HG02938 (cell line): ENCODE measurements around the gene VPS37B.
A peak's percentile ranks its signal among the peaks of the same experiment; 100 is the strongest.
"Not testable (repeated sequence)": the region's sequence is repeated elsewhere in the genome, so short reads cannot be mapped to it uniquely, and the experiment has no call there.

ENCODE experiments used
- ATAC-seq: cut with Tn5 transposase; IDR thresholded peaks from one replicate; pipeline ENCODE4 v1.9.1; 2021; ENCODE audit warnings: mild to moderate bottlenecking, moderate library complexity; ENCODE audit not compliant: unreplicated experiment

VPS37B gene, protein sequence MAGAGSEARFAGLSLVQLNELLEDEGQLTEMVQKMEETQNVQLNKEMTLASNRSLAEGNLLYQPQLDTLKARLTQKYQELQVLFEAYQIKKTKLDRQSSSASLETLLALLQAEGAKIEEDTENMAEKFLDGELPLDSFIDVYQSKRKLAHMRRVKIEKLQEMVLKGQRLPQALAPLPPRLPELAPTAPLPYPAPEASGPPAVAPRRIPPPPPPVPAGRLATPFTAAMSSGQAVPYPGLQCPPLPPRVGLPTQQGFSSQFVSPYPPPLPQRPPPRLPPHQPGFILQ

DNA sequence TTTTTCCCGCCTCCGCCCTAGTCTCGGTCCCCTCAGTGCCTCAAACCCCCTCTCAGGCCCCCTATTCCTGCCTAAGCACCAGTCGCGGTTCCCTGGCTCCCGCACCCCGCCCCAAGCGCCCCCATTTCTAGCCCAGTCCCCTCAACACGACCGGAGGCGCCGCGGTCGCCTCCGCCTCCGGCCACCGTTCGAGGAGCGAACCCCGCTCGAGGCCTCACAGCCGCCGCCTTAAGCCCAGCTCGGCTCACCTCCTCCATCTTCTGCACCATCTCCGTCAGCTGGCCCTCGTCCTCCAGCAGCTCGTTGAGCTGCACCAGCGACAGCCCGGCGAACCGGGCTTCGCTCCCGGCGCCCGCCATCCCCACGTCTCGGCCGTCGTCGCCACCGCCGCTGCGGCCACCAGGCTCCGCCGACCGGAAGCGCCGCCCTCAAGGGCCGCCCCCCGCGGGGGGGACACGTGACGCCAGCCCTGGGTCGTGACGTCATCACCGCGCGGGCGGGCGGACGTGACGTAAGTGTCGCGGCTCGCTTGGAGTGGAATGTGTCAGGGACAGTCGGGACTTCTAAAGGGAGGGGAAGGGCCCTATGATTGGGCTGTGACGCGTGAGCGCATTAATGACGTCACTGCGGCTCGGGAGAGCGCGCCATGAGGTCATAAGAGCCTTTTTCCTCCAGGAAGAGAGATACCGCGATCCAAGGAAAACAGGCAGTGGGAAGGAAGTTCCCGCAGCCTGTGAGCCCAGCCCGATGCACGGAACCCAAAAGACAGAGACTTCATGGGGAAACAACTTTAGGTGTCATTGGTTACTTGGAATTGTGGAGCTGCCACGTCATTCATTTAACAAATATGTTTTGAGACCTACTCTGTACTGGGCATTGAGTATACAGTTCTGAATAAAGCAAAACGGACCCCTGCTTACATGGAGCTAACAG lies at the start of gene VPS37B:
VPS37B (minus strand) TSS at position 421 of the 933 bp plus-strand sequence; CDS start at position 359, 62 bp downstream.
- ATAC-seq: peak; percentile 47

DNA sequence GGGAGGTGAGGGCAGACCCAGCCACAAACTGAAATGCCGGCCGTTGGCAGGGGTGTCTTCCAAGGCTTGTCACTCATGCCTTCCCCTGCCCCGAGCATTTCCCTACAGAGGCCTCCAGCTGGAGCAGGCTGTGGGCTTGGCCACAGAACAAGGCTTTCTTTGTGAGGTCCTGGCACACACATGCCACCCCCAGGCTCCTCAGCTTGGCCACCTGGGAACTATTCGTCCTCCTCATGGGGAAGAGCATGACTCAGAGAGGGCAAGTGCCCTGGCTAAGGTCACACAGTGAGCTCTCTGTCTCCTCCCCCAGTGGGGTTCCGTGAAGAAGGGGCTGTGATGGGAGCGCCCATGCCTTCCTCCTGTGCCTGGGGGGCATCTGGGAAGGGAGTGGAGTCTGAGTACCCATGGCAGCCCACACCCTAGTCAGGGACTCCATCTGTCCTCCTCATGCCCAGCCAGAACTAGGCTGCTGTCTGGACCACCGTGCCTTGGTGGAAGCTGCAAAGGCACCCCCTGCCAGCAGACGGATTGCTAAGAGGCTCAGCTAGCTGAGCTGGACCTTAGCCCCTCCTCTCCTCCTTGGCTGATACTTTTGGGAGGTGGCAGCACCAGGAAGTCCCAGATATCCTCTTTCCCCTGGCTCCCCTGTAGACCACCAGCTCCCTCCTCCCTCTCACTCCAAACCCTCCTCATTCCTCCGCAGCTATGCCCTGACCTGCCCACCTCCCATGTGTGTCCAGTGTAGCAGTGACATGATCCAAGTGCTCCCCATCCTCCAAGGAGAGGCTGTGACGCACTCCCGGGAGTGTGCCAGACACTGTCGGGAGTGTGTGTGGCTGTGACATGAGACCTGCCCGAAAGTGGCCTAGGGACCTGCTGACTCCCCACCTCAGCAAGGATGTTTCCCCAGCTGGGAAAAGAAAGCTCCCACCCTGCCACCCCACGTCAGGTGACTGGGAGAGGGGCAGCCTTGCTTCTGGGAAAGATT lies 49.0 kb upstream of the VPS37B start:
- ATAC-seq: no peak

GRCh38 chr12:122943196-122943595 lies 47.3 kb upstream of the VPS37B start:
- ATAC-seq: no peak

DNA sequence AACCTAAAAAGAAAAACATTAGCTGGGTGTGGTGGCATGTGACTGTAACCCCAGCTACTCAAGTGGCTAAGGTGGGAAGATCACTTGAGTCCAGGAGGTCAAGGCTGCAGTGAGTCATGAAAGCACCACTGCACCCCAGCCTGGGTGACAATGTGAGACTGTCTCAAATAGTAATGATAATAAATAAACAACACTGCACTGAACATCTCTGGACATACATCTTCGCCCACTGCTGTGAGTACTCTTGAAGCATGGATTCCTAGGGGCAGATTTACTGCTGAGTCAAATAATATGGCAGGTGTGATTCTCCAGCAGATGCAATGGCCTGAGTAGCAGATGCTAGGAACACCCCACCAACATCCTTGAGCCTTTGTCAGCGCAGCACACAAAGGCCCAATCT lies 46.7 kb upstream of the VPS37B start:
- no peak for ATAC-seq

- ATAC-seq: not testable (repeated sequence)
Observed at GRCh38 chr12:122941351-122941750, 45.4 kb upstream of the VPS37B start.

- ATAC-seq: no peak
Observed at GRCh38 chr12:122939125-122939524, 43.2 kb upstream of the VPS37B start.

- no peak for ATAC-seq
Observed at GRCh38 chr12:122937622-122938091, 41.7 kb upstream of the VPS37B start.

DNA sequence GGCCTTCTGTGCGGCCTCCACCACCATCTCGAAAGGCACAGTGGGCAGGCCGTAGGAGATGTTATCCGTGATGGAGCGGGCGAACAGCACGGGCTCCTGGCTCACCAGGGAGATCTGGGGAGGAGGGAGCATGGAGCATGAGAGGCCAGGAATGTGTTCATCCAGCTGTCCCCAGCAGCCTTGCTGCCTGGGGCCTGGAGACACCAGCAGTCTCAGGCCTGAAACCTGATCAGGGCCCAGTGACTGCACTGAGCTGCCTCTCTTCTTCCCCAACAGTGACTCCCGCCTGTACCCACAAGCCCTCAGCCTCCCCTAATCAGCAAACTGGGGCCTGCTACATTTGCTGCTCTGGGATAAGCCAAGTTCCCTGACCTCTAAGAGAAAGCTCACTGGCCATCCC lies 39.4 kb upstream of the VPS37B start:
- ATAC-seq: no peak

DNA sequence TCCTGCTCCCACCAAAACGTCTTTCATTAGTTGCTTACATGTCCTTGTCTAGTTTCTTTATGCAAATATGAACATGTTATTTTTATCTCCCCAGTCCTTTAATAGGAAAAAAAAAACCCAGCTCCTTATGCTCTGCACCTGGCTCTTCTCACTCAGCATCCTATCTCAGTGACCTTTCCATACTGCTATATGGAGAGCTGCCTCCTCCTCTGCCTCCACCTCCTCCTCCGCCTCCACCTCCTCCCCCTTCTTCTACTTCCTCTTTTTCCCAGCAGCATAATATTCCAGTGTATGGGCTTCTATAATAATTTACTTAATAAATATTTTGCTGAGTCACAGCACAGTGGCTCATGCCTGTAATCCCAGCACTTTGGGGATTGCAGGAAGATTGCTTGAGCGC lies 38.8 kb upstream of the VPS37B start:
- ATAC-seq: no peak

DNA sequence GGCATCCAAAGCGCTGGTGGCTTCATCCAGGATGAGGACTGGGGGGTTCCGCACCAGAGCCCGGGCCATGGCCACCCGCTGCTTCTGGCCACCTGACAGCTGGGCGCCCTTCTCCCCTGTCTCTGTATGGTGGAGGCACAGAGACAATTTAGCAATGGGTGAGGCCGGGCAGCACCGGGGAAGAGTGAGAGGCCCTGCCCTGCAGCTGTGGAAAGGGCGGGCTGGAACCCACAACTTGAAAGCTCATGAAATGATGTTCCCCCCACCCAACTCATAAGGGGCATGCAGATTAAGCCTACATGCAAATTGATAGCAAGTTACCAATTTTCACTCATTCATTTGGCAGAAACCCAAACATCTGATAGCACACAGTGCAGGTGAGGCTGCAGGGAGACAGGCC lies 36.3 kb upstream of the VPS37B start:
- no peak for ATAC-seq

GRCh38 chr12:122929812-122930211 lies 33.9 kb upstream of the VPS37B start:
- no peak for ATAC-seq

GRCh38 chr12:122929148-122929538 lies 33.2 kb upstream of the VPS37B start:
- ATAC-seq: no peak

- ATAC-seq: no peak
Observed at GRCh38 chr12:122928404-122929147, 32.7 kb upstream of the VPS37B start.

DNA sequence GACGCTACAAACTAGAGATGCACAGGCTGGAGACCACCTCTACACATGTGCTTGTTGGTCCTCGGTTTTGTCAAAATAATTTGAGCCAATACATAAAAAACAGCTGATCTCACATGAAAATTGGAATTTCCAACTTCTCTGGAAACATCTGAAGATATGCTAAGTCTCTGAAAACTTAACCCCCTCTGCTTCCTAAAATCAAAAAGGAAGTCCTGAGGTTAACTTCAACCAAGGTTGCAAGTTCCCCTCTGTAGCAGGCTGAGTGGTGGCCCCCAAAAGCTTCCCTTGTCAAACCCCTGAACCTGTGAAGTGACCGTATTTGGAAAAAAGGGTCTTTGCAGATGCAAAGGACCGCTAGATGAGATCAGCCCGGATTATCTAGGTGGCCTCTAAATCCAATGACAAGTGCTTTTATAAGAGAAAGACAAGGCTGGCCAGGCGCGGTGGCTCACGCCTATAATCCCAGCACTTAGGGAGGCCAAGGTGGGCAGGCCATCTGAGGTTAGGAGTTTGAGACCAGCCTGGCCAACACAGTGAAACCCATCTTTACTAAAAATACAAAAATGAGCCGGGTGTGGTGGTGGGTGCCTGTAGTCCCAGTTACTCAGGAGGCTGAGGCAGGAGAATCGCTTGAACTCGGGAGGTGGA lies 32.0 kb upstream of the VPS37B start:
- ATAC-seq: no peak

GRCh38 chr12:122921917-122922316 lies 26.0 kb upstream of the VPS37B start:
- no peak for ATAC-seq

GRCh38 chr12:122920687-122921086 lies 24.8 kb upstream of the VPS37B start:
- no peak for ATAC-seq

GRCh38 chr12:122918827-122919226 lies 22.9 kb upstream of the VPS37B start:
- ATAC-seq: no peak

DNA sequence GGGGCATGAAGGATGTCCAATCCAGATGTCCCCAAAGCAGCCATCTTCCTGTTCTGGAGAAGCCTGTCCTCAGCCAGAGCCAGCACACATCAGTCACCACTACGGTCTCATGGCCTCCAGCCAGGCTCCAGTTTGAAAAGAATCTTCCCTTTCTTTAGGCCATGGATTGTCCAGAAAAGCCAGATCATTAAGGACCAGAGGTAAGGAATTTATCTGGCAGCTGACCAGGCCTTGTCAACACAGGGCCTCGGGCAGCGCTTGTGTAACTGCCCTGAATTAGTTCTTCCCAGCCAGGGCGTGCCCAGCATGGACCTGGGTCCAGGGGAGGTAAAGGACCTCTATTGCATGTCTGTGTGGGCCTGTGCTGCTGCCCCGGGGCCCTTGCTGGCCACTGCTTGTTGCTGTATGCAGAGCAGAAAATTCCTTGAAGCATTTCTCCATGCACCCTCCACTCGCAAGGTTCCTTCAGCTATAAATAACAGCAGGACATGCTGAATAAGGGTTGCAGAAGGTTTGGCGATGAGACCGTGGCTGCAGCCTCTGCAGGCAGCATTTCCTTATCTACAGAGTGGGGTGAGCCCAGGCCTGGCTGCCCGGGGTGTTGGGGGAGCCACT lies 21.7 kb upstream of the VPS37B start:
- no peak for ATAC-seq
